SK-N-SH (cell line): ENCODE results near the gene MC2R. TPM values are rescaled to one million over a fixed set of nuclear protein-coding genes. Genes with fewer than 3 reads are reported as not detected.

Source experiments
- CTCF ChIA-PET: fragments of 300-600, 350-600 bp; formaldehyde crosslinking; extraction: SDS; loops from one replicate; lab custom pipeline; 2021; lab: Yijun Ruan, JAX
- POLR2A ChIA-PET: fragments of 350-600 bp; sonication (Branson Sonifier 250); formaldehyde crosslinking; extraction: SDS; loops from one replicate; lab custom pipeline; 2020; ENCODE audit warnings: antibody characterized with exemption, inconsistent platforms; lab: Yijun Ruan, JAX
- DNase-seq: peaks from one replicate; pipeline ENCODE4 v3.0.0; 2012
- H2AFZ ChIP-seq: fragments of 200-600 bp; sonication (generic); 2 replicates; pipeline ENCODE4 v1.8.1; 2016; ENCODE audit warnings: antibody characterized with exemption, mild to moderate bottlenecking, low read depth
- H3F3A ChIP-seq: fragments of 200-600 bp; sonication (generic); replicated peaks from 2 replicates; pipeline ENCODE3; 2016; ENCODE audit warnings: antibody characterized with exemption, mild to moderate bottlenecking; ENCODE audit not compliant: insufficient read depth
- H3K27ac ChIP-seq, 2 experiments: fragments of 200-500 bp in 1 of 2; fragments of 200-600 bp in 1 of 2; sonication (Bioruptor generic) in 1 of 2; sonication (generic), shearing (Covaris generic) in 1 of 2; 2 replicates each; pipeline versions ENCODE4 v1.5.1 to v1.6.1; 2014 to 2016; ENCODE audit warnings: low read depth in 2 of 2, inconsistent platforms in 1 of 2, low read length in 1 of 2, mild to moderate bottlenecking in 1 of 2, mixed read lengths in 1 of 2
- H3K27me3 ChIP-seq: fragments of 200-600 bp; sonication (generic), shearing (Covaris generic); 2 replicates; pipeline ENCODE4 v1.6.1; 2016; ENCODE audit warnings: mixed run types; ENCODE audit not compliant: insufficient read depth
- H3K36me3 ChIP-seq, 2 experiments: fragments of 200-500 bp in 1 of 2; fragments of 200-600 bp in 1 of 2; sonication (Bioruptor generic) in 1 of 2; sonication (generic) in 1 of 2; replicated peaks in 1 of 2; 2 replicates each; pipeline versions ENCODE3 to v1.5.1; 2014 to 2016; ENCODE audit warnings: low read length in 1 of 2, mild to moderate bottlenecking in 1 of 2; ENCODE audit not compliant: insufficient read depth in 2 of 2, control insufficient read depth in 1 of 2
- H3K4me1 ChIP-seq, 2 experiments: fragments of 200-500 bp in 1 of 2; fragments of 200-600 bp in 1 of 2; sonication (Bioruptor generic) in 1 of 2; sonication (generic), shearing (Covaris generic) in 1 of 2; 2 replicates each; pipeline versions ENCODE4 v1.5.1 to v1.6.1; 2014 to 2016; ENCODE audit warnings: low read depth in 1 of 2, low read length in 1 of 2, mixed run types in 1 of 2; ENCODE audit not compliant: insufficient read depth in 2 of 2, control insufficient read depth in 1 of 2
- H3K4me2 ChIP-seq: fragments of 200-600 bp; sonication (generic), shearing (Covaris generic); 2 replicates; pipeline ENCODE4 v1.6.1; 2017; ENCODE audit warnings: mixed run types
- H3K4me3 ChIP-seq, 2 experiments: fragments of 200-500 bp in 1 of 2; fragments of 200-600 bp in 1 of 2; sonication (Bioruptor generic) in 1 of 2; sonication (generic), shearing (Covaris generic) in 1 of 2; 2 replicates each; pipeline versions ENCODE4 v1.5.1 to v1.8.1; 2014 to 2016; ENCODE audit warnings: low read depth in 2 of 2, inconsistent platforms in 1 of 2, low read length in 1 of 2, mild to moderate bottlenecking in 1 of 2, mixed read lengths in 1 of 2, moderate library complexity in 1 of 2
- H3K79me2 ChIP-seq: fragments of 200-600 bp; sonication (generic); 2 replicates; pipeline ENCODE4 v1.8.1; 2017; ENCODE audit warnings: mild to moderate bottlenecking; ENCODE audit not compliant: insufficient read depth
- H3K9ac ChIP-seq: fragments of 200-600 bp; sonication (generic); 2 replicates; pipeline ENCODE4 v1.6.1; 2017; ENCODE audit warnings: mixed run types
- H3K9me2 ChIP-seq: fragments of 200-600 bp; sonication (generic); 2 replicates; pipeline ENCODE4 v1.6.1; 2017; ENCODE audit warnings: mixed run types
- H3K9me3 ChIP-seq: fragments of 200-600 bp; sonication (generic); 2 replicates; pipeline ENCODE4 v1.6.1; 2017; ENCODE audit warnings: mixed run types, mild to moderate bottlenecking, moderate library complexity
- H4K20me1 ChIP-seq: fragments of 200-600 bp; sonication (generic); 2 replicates; pipeline ENCODE4 v1.6.1; 2017; ENCODE audit warnings: mild to moderate bottlenecking, mixed run types; ENCODE audit not compliant: insufficient read depth
- ELF1 ChIP-seq: IDR thresholded peaks from 2 replicates; pipeline ENCODE4 v1.4.0; 2012
- EP300 ChIP-seq, 2 experiments: IDR thresholded peaks; 2 replicates each; pipeline versions ENCODE4 v1.4.0 to v1.6.1; 2012; ENCODE audit warnings: borderline replicate concordance in 1 of 2, low read depth in 1 of 2, low read length in 1 of 2
- GABPA ChIP-seq: IDR thresholded peaks from 2 replicates; pipeline ENCODE4 v1.4.0; 2012; ENCODE audit warnings: low read depth, mild to moderate bottlenecking
- IRF3 ChIP-seq: fragments of 150-350 bp; IDR thresholded peaks from 2 replicates; pipeline ENCODE4 v1.6.1; 2016; ENCODE audit warnings: mild to moderate bottlenecking, low read depth, low read length
- JUND ChIP-seq: IDR thresholded peaks from 2 replicates; pipeline ENCODE4 v1.4.0; 2012
- MEF2A ChIP-seq: IDR thresholded peaks from 2 replicates; pipeline ENCODE4 v1.4.0; 2012; ENCODE audit warnings: low read depth, borderline replicate concordance
- MXI1 ChIP-seq: IDR thresholded peaks from 2 replicates; pipeline ENCODE4 v1.6.1; 2012; ENCODE audit warnings: mild to moderate bottlenecking, low read depth, low read length, improper control_type of control experiment
- NFIC ChIP-seq: IDR thresholded peaks from 2 replicates; pipeline ENCODE4 v1.4.0; 2012; ENCODE audit warnings: borderline replicate concordance
- REST ChIP-seq: IDR thresholded peaks from 2 replicates; pipeline ENCODE4 v1.6.1; 2012; ENCODE audit warnings: mild to moderate bottlenecking, low read depth, low read length, moderate library complexity
- RXRA ChIP-seq: IDR thresholded peaks from 2 replicates; pipeline ENCODE4 v1.4.0; 2012; ENCODE audit warnings: low read depth, mild to moderate bottlenecking, borderline replicate concordance
- SMC3 ChIP-seq: IDR thresholded peaks from 2 replicates; pipeline ENCODE4 v1.6.1; 2012; ENCODE audit warnings: low read depth, low read length, improper control_type of control experiment
- TAF1 ChIP-seq: IDR thresholded peaks from 2 replicates; pipeline ENCODE4 v1.6.1; 2012; ENCODE audit warnings: low read depth, mild to moderate bottlenecking, low read length, moderate library complexity, borderline replicate concordance
- TCF12 ChIP-seq: IDR thresholded peaks from 2 replicates; pipeline ENCODE4 v1.4.0; 2012
- TEAD4 ChIP-seq: IDR thresholded peaks from 2 replicates; pipeline ENCODE4 v1.4.0; 2012; ENCODE audit warnings: mild to moderate bottlenecking, borderline replicate concordance; ENCODE audit not compliant: insufficient read depth
- USF2 ChIP-seq: fragments of 150-350 bp; IDR thresholded peaks from 2 replicates; pipeline ENCODE4 v1.6.1; 2017; ENCODE audit warnings: antibody characterized with exemption, low read length, low read depth, borderline replicate concordance
- YY1 ChIP-seq: IDR thresholded peaks from 2 replicates; pipeline ENCODE4 v1.4.0; 2012; ENCODE audit warnings: low read depth, mild to moderate bottlenecking
- ZBTB33 ChIP-seq: IDR thresholded peaks from 2 replicates; pipeline ENCODE4 v1.4.0; 2012; ENCODE audit warnings: low read depth, borderline replicate concordance
- WGBS: methylation state at CpG from one replicate; pipeline ENCODE4 v1.1.6; 2017; ENCODE audit warnings: low lambda C conversion rate; 5-methylcytosine and 5-hydroxymethylcytosine counted together
- polyA plus RNA-seq, 3 experiments: library from polyadenylated mRNA; depleted of rRNA; stranded (reverse); fragments of >200 nt; gene quantifications; 2 replicates each; pipeline ENCODE4 v1.2.3, GENCODE V29; 2012

The MC2R gene
- polyA plus RNA-seq, 1 of the 3 experiments (the other 2 are of a cell fraction): not detected

GRCh38 chr18:13930964-13931363 is 15.6 kb upstream of the MC2R start:
- no peak overlapping the region for H3K4me3 ChIP-seq
- H3K9me2 ChIP-seq: no peaks in the 10 kb centered on the region
- no peaks in the 10 kb centered on the region; the same call in 1 of the 2 replicates for H3K27me3 ChIP-seq
- no peaks in the 10 kb centered on the region for H3K36me3 ChIP-seq
- H2AFZ ChIP-seq: no peak overlapping the region
- no peak overlapping the region for H3K27ac ChIP-seq
- H3F3A ChIP-seq: no peaks in the 10 kb centered on the region
- POLR2A ChIA-PET: no interaction called here
- no peaks in the 10 kb centered on the region for H3K4me1 ChIP-seq
- no peak overlapping the region for H3K4me2 ChIP-seq
- TF ChIP-seq GABPA (no peak), YY1 (no peak), NFIC (no peak), MXI1 (no peak), JUND (no peak), TCF12 (no peak), ZBTB33 (no peak), MEF2A (no peak), USF2 (no peak), TEAD4 (no peak), RXRA (no peak), TAF1 (no peak), SMC3 (no peak)
- H3K9me3 ChIP-seq: no peaks in the 10 kb centered on the region
- WGBS: 8% methylated on average over 2 of the region's 2 CpGs
- H4K20me1 ChIP-seq: no peaks in the 10 kb centered on the region
- DNase-seq: no peak
- CTCF ChIA-PET: no interaction called here
- H3K9ac ChIP-seq: no peak overlapping the region
- no peaks in the 10 kb centered on the region for H3K79me2 ChIP-seq

GRCh38 chr18:13923221-13923620 is 7.9 kb upstream of the MC2R start:
- H2AFZ ChIP-seq: no peak overlapping the region
- TF ChIP-seq IRF3 (no peak), ZBTB33 (no peak), ELF1 (no peak), SMC3 (no peak), TCF12 (no peak), MXI1 (no peak), REST (no peak), YY1 (no peak), EP300 (IDR thresholded peaks at IDR 0.05; ENCODE audit: borderline replicate concordance in 1 of 2, low read depth in 1 of 2, low read length in 1 of 2) (no peak), MEF2A (no peak)
- no peak overlapping the region for H3K27ac ChIP-seq
- H4K20me1 ChIP-seq: no peaks in the 10 kb centered on the region
- POLR2A ChIA-PET: no interaction called here
- H3K36me3 ChIP-seq: no peaks in the 10 kb centered on the region
- H3K4me2 ChIP-seq: no peak overlapping the region
- H3K9me2 ChIP-seq: no peaks in the 10 kb centered on the region
- H3K9me3 ChIP-seq: no peaks in the 10 kb centered on the region
- no peaks in the 10 kb centered on the region for H3F3A ChIP-seq
- no peak for DNase-seq
- peaks cover 21% of the 10 kb centered on the region; the same call in 1 of the 2 replicates for H3K27me3 ChIP-seq
- H3K4me3 ChIP-seq: no peak overlapping the region
- CTCF ChIA-PET: no interaction called here
- no peaks in the 10 kb centered on the region for H3K4me1 ChIP-seq
- H3K9ac ChIP-seq: no peak overlapping the region
- no peaks in the 10 kb centered on the region for H3K79me2 ChIP-seq
- 33% methylated on average over 2 of the region's 3 CpGs for WGBS
